GM19023 (cell line): ENCODE results near the gene KCNQ1.
A peak's percentile ranks its signal among the peaks of the same experiment; 100 is the strongest.

Source experiments
- ATAC-seq: cut with Tn5 transposase; IDR thresholded peaks from one replicate; pipeline ENCODE4 v1.9.1; 2021; ENCODE audit warnings: mild to moderate bottlenecking, moderate library complexity; ENCODE audit not compliant: unreplicated experiment

KCNQ1 gene

DNA sequence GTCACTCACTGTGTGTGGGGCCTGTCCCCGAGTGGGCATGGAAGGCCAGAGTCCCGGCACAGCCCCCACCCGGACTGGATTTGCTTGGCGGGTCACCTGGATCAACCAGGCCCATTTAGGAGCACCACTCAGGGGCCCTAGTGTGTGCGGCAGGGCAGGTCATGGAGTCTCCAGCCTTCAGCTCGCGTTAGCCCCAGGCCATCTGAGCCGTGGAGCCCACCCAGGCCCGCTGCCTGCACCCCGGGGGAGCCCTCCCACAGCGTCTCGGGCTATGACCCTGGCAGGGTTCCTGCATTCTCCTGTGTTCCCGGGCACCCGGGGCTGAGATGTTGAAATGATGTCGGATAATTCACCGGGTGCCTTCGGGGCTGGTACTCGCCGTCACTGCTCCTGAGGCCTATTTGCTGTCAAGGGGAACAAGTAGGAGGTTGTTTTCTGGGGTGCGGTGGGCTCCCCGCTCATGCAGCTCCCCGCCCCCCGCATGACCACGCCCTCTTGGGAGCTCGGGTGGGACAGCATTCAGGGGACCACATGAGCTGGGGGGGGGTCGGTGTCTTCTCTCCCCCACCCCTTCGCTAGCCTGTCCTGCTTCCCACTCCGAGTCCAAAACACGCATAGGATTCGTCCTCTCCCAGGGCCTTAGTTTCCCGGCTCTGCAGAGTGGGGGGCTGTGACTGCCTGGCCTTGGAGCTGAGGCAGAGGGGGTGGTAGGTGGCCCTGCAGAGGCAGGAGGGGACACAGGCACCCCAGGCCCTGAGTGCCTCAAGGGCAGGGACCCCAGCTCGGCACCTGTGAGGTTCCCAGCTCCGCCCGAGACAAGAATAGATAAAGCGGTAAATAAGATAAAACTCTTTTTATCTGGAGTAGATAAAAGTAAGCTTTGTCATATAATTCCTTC, 77.2 kb downstream of the KCNQ1 start:
- ATAC-seq, result no peak

DNA sequence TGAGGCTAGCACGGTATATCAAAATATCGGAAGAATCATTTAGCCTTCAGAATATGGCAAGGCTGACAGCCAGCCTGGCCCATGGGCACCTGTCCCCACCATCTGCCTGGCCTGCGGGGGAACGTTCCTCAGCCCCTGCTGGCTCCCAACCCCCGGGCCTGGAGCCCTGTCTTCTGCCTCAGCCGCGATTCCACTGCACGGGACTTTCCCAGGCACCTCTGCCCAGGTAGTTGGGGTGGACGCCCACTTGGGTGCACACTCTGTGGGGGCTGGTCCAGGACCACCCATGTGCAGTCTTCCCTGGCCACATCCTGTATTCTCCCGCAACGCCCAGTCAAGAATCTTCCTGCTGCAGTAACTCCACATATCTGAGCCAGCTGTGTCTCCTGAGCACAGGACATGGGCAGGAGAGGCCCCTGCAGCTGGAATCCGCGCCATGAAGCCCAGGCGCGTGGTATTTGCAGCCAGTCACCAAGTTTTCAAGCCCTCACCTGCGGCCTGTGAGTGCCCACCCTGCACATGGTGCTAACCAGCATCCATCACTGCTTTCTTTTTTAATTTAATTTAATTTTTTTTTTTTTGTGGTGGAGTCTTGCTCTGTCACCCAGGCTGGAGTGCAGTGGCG, 77.9 kb downstream of the KCNQ1 start:
- ATAC-seq, result no peak

DNA sequence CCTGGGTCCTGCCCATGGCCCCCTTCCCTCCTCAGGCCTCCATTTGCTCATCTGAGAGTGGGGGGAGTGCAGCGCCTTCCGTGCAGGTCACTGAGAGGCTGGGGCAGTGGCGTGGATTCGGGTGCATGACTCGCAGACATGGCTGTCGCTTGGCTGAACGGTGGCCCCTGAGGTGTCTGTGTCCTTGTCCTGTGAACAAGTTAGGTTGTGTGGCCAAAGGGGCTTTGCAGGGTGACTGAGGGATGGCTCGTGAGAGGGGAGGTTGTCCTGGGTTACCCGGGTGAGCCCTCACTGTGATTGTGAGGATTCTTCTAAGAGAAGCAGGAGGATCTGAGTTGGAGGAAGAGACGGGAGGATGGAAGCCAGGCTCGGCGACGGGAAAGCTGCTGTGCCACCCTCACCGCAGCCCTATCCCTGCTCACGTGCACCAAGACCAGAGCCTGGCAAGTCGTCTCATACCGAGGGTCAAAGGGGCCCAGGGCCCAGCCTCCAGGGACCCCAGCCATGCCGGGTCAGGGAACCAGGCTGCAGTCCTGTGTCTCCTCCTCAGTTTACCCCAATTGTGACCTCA, 79.1 kb downstream of the KCNQ1 start:
- ATAC-seq, result no peak

DNA sequence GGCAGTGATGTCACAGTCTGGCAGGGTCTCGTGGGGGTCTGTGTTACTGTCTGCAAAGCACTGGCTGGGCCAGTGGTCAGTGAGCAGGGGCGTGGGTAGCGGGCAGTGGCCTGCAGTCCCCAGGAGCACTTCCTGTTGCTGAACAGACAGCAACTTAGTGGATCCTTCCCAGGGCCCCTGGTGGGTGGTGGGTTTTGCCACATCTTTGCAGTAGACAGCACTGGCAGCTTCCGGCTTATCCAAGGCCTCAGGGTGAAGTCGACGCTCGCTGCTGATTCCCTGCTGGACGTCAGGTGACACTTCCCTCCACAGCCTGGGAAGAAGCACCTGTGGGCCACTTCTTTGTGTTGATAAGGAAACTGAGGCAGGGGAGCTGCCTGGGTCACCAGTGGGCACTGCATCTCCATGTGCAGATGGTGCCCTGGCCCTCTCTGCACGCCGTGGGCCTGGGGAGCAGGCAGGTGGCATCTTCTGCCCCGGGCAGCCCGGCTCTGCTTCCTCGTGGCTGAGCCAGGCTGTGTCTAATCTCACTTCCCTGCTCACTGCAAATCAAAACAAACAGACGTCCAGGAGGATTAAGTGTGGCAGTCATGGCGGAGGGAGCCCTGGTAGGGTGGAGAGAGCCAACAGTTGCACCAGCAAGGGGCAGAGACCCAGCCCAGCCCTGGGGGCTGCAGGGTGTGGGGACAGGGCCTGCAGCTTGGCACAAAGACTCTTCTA, 79.8 kb downstream of the KCNQ1 start:
- no peak for ATAC-seq

DNA sequence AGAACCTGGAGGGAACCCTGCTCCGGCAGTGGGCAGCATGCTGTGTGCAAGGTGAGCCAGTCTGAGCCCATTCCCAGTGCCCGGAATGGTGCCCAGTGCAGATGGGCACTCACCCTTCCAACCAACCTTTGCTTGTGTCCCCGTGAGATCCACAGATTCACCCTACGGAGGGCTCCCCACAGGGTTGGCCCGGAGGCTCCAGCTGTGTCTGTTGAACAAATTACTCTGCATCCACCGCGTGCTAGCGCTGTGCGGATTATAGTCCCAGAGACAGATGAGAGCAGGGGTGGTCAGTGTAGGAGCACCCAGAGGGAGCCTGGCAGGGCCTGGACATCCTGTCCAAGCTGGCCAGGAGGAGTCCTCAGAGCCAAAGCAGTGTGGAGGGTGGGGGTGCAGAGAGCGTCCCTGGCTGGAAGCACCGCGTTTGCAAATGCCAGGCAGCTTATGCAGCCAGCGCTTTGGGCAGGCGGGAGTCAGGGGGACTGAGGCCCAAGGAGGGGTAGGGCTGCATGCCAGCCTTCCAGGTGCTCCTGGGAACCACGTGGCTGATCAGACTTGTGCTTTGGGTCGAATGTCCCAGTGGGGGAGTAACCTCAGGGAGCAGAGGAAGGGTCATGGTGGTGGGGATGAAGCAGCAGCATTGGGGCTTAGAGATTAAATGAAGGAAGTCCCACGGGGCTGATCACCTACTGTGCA, 80.5 kb downstream of the KCNQ1 start:
- ATAC-seq, result no peak

DNA sequence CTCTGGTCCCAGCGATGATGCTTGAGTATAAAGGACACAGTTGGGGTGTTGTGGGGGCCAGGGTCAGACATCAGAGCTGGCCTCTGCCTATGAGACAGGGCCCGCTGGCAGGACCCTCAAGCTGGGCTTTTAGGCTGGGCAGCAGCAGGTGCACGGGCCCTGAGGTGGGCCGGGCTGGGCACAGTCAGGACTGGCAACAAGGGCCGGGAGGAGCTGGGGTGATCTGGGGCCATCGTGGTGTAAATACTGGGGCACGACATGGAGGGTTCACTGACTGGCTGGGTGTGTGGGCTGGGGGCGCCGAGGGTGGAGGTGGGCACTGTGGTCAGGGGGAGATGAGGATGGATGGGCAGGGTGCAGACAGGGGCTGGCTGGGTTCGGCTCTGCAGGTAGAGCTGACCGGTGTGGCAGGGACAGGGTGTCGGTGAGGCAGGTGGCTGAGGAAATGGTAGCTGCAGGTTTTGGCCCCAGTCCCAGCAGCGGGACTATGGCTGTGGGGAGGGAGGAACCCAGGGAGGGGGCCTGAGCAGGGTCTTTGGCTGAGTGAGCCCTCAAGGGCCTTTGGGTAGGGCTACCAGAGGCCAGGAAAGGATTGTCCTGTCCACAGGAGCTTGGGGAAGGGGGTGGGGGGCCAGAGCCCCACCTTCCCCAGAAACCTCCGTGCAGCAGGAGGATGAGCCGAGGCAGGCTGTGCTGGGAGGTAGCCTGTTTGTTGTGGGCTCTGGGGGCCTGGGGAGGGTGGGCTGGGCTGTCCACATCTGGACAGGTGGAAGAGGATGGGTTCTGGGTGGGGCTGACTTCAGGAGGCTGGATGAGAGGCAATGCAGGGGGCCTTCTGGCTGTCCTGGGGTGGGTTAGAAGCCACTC, 81.4 kb downstream of the KCNQ1 start:
- ATAC-seq, result no peak

DNA sequence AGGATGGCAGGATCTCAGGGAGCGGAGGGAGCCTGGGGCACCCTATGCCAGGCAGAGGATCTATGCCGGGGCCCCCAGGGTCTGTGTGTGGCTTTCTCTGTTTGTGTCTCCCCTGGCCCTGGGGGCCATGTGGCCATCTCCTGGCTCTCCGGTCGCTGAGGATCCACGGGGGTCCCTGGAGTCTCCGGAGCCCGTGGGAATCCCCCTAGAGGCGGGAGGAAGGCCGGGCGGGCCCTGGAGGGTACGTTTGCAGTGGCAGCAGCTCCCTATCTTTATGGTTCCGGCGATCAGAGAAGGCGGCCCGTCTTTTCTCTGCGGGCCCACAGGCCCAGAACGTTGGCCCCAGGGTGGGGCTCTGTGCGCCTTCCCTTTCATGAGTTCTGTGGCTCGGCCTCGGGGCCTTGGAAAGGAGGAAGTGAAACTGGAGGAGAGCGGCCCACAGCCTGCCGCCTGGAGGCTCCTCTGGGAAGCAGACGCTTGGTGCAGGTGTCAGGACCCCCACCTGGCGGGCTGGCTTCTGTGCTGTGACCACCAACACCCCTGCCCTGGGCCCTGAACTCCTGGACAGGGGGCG, 82.1 kb downstream of the KCNQ1 start:
- ATAC-seq, result peak; percentile 55

DNA sequence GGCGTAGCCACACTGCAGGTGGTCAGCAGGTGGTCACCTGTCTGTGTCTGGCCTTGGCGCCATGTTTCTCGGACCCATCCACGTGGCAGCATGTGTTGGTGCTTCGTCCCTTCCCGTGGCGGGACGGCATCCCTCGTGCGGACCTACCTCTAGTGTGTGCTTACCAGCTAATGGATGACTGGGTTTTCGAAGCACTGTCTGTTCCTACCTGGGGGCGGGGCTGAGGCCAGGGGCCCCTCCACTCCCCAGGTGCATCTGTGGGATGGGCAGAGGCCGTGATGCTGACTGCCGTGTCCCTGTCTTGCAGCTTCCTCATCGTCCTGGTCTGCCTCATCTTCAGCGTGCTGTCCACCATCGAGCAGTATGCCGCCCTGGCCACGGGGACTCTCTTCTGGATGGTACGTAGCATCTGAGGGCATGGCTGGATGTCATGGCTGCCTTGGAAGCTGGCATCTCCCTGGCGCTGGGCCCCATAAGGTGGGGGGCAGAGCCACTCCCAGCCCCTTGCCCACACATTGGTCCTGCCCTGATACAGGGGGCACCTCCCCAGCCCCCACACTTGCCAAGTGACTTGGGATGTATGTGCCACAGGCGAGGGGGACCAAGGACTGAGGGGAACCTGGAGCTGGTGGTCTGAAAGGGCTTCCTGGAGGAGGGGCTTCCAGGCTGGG, 82.9 kb downstream of the KCNQ1 start:
- ATAC-seq, result no peak

DNA sequence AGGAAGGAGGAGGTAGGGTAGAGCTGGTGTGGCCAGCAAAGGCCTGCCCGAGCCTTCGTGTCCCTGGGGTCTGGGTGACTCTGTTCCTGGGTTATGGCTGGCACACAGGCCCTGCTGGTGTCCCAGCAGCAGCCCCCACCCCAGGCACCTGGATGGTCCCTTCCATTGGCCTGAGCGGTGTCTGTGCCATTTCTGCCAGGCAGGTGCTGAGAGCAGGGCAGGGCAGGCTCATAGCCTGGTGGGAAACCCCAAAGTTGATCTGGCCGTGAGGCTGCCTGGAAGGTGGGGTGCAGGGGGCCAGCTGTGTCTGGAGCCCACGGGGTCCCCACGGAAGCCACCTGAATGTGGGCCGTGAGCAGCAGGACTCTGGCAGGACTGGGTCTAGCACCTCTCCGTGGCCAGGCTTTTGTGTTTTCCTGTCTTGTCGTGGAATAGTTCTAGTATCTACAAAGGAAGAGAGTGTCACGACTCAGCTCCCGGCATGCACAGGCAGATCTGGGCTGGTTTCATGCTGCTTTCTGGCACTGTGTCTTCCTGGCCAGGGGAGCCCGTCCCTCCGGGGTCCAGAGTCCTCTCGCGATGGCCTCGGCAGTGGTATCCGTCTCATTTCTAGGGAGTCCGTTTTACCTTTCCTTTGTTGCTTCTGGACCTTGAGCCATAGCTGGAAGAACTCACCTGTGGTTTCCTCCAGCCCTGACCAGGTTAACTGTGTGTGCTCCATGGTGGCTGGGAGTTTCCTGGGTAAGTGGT, 83.7 kb downstream of the KCNQ1 start:
- ATAC-seq, result no peak

DNA sequence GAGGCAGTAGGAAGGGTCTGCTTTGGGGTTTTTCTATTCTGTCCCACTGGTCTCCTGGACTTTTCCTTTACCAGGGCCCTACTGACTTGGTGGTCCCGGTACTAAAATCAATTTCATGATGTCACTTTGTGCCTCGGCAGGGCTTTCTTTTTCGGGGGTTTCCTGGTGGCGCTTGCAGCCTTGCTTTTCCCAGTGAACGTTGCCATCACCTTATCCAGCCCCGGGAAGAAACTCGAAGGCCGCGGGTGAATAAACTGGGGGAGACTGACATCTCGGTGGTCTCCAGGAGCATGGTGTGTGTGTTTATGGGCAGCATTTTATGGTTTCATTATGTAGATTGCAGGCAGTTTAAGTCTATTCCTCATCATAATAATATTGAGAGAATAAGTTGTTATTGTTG, 84.4 kb downstream of the KCNQ1 start:
- ATAC-seq, result no peak

DNA sequence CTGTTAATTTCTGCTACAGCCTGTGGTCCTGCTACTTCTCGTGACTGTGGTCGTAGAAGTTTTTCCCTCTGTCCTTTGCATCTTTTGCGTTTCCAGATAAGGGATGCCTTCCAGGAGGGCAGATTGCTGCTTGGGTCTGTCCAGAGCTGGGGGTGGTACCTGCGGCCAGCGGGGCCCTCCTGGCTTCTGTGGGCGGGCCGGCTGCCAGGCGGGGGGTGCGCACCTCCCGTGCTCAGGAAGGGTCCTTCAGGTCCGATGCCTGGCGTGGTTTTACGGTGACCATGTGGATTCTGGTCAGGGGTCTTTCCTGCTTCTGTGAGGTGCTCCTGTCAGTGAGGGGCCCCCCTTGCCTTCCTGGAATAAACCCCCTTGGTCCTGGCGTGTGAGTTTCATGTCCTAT, 84.8 kb downstream of the KCNQ1 start:
- ATAC-seq, result no peak

DNA sequence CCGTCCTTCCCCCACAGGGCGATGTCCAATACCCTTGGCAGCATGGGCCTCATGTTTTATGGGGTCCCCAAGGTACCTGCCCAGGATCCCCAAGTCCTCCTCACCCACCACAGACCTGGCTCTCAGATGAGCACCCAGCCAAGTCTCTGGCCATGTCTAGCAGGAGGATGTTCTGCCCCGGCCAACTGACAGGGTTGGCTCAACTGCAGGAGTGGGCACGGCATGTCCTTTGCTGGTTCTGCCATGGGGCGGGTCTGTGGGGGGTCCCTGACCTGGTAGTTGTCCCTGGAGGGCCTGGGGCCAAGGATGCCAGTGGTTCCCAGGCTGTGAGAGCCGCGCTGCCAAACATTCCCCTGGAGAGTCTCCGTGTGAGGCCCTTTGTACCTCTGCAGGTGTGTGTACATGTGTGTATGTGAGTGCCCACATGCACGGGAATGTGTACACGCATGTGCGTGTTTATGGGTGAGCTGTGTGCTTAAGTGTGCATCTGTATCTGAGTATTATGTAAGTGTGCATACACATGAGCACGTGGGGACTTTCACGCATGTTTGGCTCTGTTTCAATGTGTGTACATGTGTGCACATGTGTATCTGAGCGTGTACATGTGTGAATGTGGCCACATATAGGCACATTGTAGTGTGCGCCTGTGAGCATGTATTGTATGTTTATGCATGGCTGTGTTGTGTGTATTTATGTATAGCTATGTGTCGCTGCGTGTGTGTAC, 85.5 kb downstream of the KCNQ1 start:
- no peak for ATAC-seq

DNA sequence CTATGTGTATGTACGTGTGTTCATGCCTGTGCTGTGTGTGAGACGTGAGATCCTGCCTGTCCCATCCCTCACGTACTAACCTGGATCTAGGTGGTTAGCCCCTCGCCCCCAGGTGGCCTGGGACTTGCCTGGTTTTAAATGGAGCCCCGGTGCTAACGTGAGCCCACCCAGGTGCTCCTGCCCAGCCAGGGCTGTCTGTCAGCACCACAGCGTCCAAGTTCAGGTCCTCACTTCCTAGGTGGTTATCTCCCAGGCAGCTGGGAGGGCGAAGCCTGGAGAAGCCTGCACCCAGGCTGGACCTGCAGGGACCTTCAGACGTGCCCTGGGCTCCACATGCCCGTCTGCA, 86.0 kb downstream of the KCNQ1 start:
- ATAC-seq, result no peak

DNA sequence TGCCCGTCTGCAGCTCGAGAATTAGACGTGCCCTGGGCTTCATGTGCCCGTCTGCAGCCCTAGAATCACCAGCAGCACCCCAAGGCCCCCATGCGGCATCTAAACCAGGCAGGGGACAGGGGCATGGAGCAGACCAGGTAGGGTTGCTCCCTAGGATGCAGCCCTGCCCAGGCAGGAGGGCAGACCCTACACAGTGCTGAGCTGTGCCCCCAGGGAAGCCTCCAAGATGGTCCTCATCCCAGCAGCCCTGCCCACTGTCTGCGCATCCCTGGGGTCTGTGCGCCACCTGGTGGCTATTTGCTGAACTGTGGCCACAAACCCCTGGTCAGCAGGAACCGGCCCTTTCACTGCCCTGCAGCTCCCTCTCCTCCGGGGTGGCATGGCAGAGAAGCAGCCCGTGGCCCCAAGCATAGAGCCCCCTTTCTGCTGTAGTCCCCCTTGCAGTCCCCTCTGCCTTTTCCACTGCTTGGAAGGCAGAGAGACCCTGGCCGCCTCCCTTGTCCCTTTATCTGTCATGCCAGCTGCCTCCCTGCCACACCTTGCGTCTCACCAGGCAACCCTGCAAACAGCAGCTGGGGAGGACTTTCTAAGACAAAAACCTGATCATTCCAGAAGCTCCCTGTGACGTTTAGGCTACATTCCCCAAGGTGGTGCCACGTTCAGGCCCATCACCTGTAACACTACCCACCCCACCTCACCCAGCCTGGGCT, 86.6 kb downstream of the KCNQ1 start:
- ATAC-seq, result no peak

DNA sequence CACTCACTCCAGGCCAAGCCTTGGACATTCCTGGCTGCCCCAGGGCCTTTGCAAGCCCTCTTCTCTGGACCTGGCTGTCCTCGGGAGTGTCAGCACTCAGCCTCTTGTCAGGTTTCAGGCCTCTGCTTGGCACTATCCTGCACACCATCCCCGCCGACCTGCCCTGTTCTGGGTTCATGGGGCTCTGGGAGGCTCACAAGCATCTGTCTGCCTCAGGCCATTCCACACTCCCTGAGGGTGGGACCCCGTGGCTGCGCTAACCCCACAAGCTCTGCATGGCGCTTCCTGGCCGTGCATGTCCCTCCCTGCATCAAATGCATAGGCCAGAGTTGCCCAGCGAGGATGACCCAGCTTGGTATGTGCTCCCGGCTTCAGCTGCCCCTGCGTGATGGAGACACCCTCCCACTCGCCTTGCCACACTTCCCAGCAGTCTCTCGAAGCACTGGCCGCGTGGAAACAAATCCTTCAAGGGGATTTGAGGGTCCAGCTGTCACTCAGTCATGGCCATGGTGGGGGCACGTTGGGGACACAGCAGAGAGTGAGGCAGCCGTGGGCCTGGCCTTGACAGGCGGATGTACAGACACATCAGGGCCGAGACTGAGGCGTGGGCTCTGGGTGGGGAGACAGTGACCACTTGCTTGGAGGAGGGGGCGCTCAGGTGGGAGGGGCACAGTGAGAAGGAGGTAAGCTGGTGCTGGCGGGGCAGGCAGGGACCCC, 87.3 kb downstream of the KCNQ1 start:
- ATAC-seq, result no peak
